K562 (cell line): ENCODE results near the gene FAM149B1. TPM values are rescaled to one million over a fixed set of nuclear protein-coding genes. Genes with fewer than 3 reads are reported as not detected.
A peak's percentile ranks its signal among the peaks of the same experiment; 100 is the strongest.

Source experiments
- CSDE1 ChIP-seq, 2 experiments: fragments of 450-650 bp; IDR thresholded peaks; 2 replicates each; pipeline ENCODE4 v1.6.1; 2016; ENCODE audit warnings: mild to moderate bottlenecking in 1 of 2
- EP400 ChIP-seq: fragments of 450-650 bp; IDR thresholded peaks from 2 replicates; pipeline ENCODE4 v1.6.1; 2017; ENCODE audit warnings: antibody characterized with exemption, mild to moderate bottlenecking, moderate library complexity
- EWSR1 ChIP-seq: fragments of 450-650 bp; IDR thresholded peaks from 2 replicates; pipeline ENCODE4 v1.6.1; 2018; ENCODE audit warnings: borderline replicate concordance, mild to moderate bottlenecking, low read depth, moderate library complexity; ENCODE audit not compliant: partially characterized antibody
- MTA3 ChIP-seq: fragments of 450-650 bp; formaldehyde crosslinking; IDR thresholded peaks from 2 replicates; pipeline ENCODE4 v1.6.1; 2017; ENCODE audit warnings: mild to moderate bottlenecking, borderline replicate concordance
- RHOXF2B ChIP-seq: fragments of 250-450 bp; sonication (Bioruptor Pico); conservative IDR thresholded peaks from 2 replicates; pipeline ENCODE4 v1.5.1; 2021
- YY1 ChIP-seq, 3 experiments: IDR thresholded peaks; 2 replicates each; pipeline ENCODE4 v1.6.1; 2011; ENCODE audit warnings: low read length in 2 of 3, mild to moderate bottlenecking in 2 of 3, moderate library complexity in 2 of 3, borderline replicate concordance in 1 of 3, control low read depth in 1 of 3, low read depth in 1 of 3; ENCODE audit not compliant: insufficient read depth in 3 of 3, insufficient replicate concordance in 2 of 3, control insufficient read depth in 1 of 3, insufficient read length in 1 of 3; ENCODE audit errors: extremely low read depth in 1 of 3
- ZBTB1 ChIP-seq: sonication (generic); formaldehyde crosslinking; IDR thresholded peaks from 2 replicates; pipeline ENCODE4 v1.8.1; 2023; ENCODE audit warnings: missing genetic modification reagents, low read depth, mild to moderate bottlenecking, borderline replicate concordance
- ZFP1 ChIP-seq: fragments of 450-650 bp; formaldehyde crosslinking; IDR thresholded peaks from 2 replicates; pipeline ENCODE4 v1.4.0; 2020; ENCODE audit warnings: mild to moderate bottlenecking, mixed read lengths
- ZNF561 ChIP-seq: fragments of 450-650 bp; formaldehyde crosslinking; conservative IDR thresholded peaks from 2 replicates; pipeline ENCODE4 v1.4.0; 2020; ENCODE audit warnings: mild to moderate bottlenecking, moderate library complexity
- polyA plus RNA-seq, 8 experiments: library from polyadenylated mRNA; depleted of rRNA in 4 of 8; stranded (reverse) in 5 of 8; unstranded in 3 of 8; fragments of >200 nt; fragmentation: Nextera tagmentation in 2 of 8; fragmentation: Illumina TruSeq in 1 of 8; extraction: Ambion mirVana in 2 of 8; extraction: Trizol in 1 of 8; gene quantifications; 2 replicates each; pipeline versions ENCODE4 v1.2.1 to v1.2.3, GENCODE V29; 2011 to 2014; ENCODE audit warnings: inconsistent platforms in 1 of 8, missing spikeins in 1 of 8
- total RNA-seq, 7 experiments: library from RNA; depleted of rRNA in 6 of 7; stranded (reverse); fragments of >200 nt in 6 of 7; fragmentation: Illumina TruSeq in 2 of 7; extraction: Trizol in 2 of 7; gene quantifications; 2 replicates each; pipeline versions ENCODE4 v1.2.1 to v1.2.3, GENCODE V29; 2011 to 2021; ENCODE audit warnings: low replicate concordance in 1 of 7
- TF ChIP-seq, protein P1 (sequence below): sonication (generic); formaldehyde crosslinking; IDR thresholded peaks from 2 replicates; pipeline ENCODE4 v1.8.0; 2022; ENCODE audit warnings: mild to moderate bottlenecking, missing genetic modification reagents
- TF ChIP-seq, protein P2 (sequence below), 2 experiments: fragments of 450-650 bp in 1 of 2; sonication (generic) in 1 of 2; formaldehyde crosslinking in 1 of 2; IDR thresholded peaks; 2 replicates each; pipeline versions ENCODE4 v1.7.1 to v1.9.0; 2016 to 2022; ENCODE audit warnings: inconsistent platforms in 1 of 2, mild to moderate bottlenecking in 1 of 2, missing genetic modification reagents in 1 of 2

Gene FAM149B1
- total and polyA plus RNA-seq, 9 of the 15 experiments (the other 6 are each of a cell fraction or from before 2014, with no cell fraction given) = 4.2 to 18.5 (median 9.3) TPM

GRCh38 chr10:73246646-73247508 lies 79.0 kb downstream of the FAM149B1 start, which contains the start of gene DNAJC9 (continued):
- TF ChIP-seq ZBTB1 (CRISPR knock-in tag) = no peak; the same call in 1 of the 2 replicates
- no peak; a peak in 2 of 4 replicates for TF ChIP-seq CSDE1 (IDR thresholded peaks at IDR 0.05)
- peak; percentile 76 for TF ChIP-seq RHOXF2B (CRISPR knock-in tag)
- no peak; the same call in 1 of the 2 replicates for TF ChIP-seq ZNF561 (CRISPR knock-in tag)
- TF ChIP-seq ZFP1 (CRISPR knock-in tag) = 0 out of 2 replicates have a peak, but pooled peaks have one; percentile 63
- peak; percentile 97 for TF ChIP-seq EP400
- TF ChIP-seq MTA3 = peak; percentile 96; the same call in 1 of the 2 replicates
- TF ChIP-seq, protein P1, sequence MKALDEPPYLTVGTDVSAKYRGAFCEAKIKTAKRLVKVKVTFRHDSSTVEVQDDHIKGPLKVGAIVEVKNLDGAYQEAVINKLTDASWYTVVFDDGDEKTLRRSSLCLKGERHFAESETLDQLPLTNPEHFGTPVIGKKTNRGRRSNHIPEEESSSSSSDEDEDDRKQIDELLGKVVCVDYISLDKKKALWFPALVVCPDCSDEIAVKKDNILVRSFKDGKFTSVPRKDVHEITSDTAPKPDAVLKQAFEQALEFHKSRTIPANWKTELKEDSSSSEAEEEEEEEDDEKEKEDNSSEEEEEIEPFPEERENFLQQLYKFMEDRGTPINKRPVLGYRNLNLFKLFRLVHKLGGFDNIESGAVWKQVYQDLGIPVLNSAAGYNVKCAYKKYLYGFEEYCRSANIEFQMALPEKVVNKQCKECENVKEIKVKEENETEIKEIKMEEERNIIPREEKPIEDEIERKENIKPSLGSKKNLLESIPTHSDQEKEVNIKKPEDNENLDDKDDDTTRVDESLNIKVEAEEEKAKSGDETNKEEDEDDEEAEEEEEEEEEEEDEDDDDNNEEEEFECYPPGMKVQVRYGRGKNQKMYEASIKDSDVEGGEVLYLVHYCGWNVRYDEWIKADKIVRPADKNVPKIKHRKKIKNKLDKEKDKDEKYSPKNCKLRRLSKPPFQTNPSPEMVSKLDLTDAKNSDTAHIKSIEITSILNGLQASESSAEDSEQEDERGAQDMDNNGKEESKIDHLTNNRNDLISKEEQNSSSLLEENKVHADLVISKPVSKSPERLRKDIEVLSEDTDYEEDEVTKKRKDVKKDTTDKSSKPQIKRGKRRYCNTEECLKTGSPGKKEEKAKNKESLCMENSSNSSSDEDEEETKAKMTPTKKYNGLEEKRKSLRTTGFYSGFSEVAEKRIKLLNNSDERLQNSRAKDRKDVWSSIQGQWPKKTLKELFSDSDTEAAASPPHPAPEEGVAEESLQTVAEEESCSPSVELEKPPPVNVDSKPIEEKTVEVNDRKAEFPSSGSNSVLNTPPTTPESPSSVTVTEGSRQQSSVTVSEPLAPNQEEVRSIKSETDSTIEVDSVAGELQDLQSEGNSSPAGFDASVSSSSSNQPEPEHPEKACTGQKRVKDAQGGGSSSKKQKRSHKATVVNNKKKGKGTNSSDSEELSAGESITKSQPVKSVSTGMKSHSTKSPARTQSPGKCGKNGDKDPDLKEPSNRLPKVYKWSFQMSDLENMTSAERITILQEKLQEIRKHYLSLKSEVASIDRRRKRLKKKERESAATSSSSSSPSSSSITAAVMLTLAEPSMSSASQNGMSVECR (CRISPR knock-in tag) = peak; percentile 99
- TF ChIP-seq, protein P2, sequence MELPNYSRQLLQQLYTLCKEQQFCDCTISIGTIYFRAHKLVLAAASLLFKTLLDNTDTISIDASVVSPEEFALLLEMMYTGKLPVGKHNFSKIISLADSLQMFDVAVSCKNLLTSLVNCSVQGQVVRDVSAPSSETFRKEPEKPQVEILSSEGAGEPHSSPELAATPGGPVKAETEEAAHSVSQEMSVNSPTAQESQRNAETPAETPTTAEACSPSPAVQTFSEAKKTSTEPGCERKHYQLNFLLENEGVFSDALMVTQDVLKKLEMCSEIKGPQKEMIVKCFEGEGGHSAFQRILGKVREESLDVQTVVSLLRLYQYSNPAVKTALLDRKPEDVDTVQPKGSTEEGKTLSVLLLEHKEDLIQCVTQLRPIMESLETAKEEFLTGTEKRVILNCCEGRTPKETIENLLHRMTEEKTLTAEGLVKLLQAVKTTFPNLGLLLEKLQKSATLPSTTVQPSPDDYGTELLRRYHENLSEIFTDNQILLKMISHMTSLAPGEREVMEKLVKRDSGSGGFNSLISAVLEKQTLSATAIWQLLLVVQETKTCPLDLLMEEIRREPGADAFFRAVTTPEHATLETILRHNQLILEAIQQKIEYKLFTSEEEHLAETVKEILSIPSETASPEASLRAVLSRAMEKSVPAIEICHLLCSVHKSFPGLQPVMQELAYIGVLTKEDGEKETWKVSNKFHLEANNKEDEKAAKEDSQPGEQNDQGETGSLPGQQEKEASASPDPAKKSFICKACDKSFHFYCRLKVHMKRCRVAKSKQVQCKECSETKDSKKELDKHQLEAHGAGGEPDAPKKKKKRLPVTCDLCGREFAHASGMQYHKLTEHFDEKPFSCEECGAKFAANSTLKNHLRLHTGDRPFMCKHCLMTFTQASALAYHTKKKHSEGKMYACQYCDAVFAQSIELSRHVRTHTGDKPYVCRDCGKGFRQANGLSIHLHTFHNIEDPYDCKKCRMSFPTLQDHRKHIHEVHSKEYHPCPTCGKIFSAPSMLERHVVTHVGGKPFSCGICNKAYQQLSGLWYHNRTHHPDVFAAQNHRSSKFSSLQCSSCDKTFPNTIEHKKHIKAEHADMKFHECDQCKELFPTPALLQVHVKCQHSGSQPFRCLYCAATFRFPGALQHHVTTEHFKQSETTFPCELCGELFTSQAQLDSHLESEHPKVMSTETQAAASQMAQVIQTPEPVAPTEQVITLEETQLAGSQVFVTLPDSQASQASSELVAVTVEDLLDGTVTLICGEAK (IDR thresholded peaks at IDR 0.05) = peak; percentile 36
- TF ChIP-seq, protein P2 (CRISPR knock-in tag; IDR thresholded peaks at IDR 0.05) = no peak
- peak in 2 of 3 experiments; percentile 54 to 71 for TF ChIP-seq YY1 (IDR thresholded peaks at IDR 0.05; ENCODE audit: borderline replicate concordance in 1 of 3, control insufficient read depth in 1 of 3, extremely low read depth in 1 of 3, insufficient read depth in 3 of 3, insufficient read length in 1 of 3, insufficient replicate concordance in 2 of 3, low read depth in 1 of 3, low read length in 2 of 3)
- TF ChIP-seq EWSR1 = no peak
